ENCODE measurements around the gene RNF130.

DNA sequence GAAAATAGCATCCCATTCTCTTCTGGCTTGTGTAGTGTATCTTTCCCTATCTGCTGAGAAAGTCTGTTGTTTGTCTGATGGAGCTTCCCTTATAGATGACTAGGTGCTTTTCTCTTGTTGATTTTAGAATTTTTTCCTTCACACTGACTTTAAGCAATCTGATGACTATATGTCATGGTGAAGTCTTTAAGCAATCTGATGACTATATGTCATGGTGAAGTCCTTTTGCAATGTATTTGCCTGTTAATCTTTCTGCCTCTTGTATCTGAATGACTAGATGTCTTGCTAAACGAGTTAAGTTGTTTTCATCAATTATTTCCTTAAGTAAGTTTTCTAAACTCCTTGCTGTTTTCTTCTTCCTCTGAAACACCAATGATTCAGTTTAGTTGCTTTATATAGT lies 80.5 kb downstream of the RNF130 start:
- TF ChIP-seq, protein P1, sequence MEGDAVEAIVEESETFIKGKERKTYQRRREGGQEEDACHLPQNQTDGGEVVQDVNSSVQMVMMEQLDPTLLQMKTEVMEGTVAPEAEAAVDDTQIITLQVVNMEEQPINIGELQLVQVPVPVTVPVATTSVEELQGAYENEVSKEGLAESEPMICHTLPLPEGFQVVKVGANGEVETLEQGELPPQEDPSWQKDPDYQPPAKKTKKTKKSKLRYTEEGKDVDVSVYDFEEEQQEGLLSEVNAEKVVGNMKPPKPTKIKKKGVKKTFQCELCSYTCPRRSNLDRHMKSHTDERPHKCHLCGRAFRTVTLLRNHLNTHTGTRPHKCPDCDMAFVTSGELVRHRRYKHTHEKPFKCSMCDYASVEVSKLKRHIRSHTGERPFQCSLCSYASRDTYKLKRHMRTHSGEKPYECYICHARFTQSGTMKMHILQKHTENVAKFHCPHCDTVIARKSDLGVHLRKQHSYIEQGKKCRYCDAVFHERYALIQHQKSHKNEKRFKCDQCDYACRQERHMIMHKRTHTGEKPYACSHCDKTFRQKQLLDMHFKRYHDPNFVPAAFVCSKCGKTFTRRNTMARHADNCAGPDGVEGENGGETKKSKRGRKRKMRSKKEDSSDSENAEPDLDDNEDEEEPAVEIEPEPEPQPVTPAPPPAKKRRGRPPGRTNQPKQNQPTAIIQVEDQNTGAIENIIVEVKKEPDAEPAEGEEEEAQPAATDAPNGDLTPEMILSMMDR (IDR thresholded peaks at IDR 0.05): no peak
- TF ChIP-seq POLR2A (IDR thresholded peaks at IDR 0.05): no peak

Data from prostate gland (tissue), 2 donors.